HG03139 (cell line): Measurements from ENCODE around the gene PIAS3.
"Not testable (repeated sequence)": the region's sequence is repeated elsewhere in the genome, so short reads cannot be mapped to it uniquely, and the experiment has no call there.

Experiments used
- ATAC-seq: cut with Tn5 transposase; IDR thresholded peaks from one replicate; pipeline ENCODE4 v1.9.1; 2021; ENCODE audit not compliant: unreplicated experiment

The PIAS3 gene

GRCh38 chr1:145826030-145826429, 32.9 kb downstream of the PIAS3 start:
- ATAC-seq = no peak

GRCh38 chr1:145824499-145824842, 34.4 kb downstream of the PIAS3 start:
- no peak for ATAC-seq

GRCh38 chr1:145823565-145824498, 35.0 kb downstream of the PIAS3 start, which contains the start of the genes POLR3C and RNF115:
Gene POLR3C (plus strand): TSS chr1:145824200. CDS start chr1:145825777, 1,577 bp downstream.
Gene RNF115 (minus strand): TSS chr1:145824095. CDS start chr1:145823873, 222 bp downstream.
- ATAC-seq = peak; percentile 80

GRCh38 chr1:145822779-145823331, 36.0 kb downstream of the PIAS3 start:
- ATAC-seq = not testable (repeated sequence)

GRCh38 chr1:145818095-145818494, 40.8 kb downstream of the PIAS3 start:
- ATAC-seq = not testable (repeated sequence)

GRCh38 chr1:145812977-145813810, 45.7 kb downstream of the PIAS3 start:
- not testable (repeated sequence) for ATAC-seq

- no peak for ATAC-seq
These were observed 52.0 kb downstream of the PIAS3 start for GRCh38 chr1:145806844-145807243.

- no peak for ATAC-seq
These were observed 52.5 kb downstream of the PIAS3 start for GRCh38 chr1:145806408-145806807.

- ATAC-seq = no peak
These were observed 53.8 kb downstream of the PIAS3 start for GRCh38 chr1:145805057-145805456.

- ATAC-seq = no peak
These were observed 54.4 kb downstream of the PIAS3 start for GRCh38 chr1:145804235-145805045.

- ATAC-seq = no peak
These were observed 59.1 kb downstream of the PIAS3 start for GRCh38 chr1:145799806-145800205.
